Measurements from ENCODE around the gene VKORC1.

Gene VKORC1

DNA sequence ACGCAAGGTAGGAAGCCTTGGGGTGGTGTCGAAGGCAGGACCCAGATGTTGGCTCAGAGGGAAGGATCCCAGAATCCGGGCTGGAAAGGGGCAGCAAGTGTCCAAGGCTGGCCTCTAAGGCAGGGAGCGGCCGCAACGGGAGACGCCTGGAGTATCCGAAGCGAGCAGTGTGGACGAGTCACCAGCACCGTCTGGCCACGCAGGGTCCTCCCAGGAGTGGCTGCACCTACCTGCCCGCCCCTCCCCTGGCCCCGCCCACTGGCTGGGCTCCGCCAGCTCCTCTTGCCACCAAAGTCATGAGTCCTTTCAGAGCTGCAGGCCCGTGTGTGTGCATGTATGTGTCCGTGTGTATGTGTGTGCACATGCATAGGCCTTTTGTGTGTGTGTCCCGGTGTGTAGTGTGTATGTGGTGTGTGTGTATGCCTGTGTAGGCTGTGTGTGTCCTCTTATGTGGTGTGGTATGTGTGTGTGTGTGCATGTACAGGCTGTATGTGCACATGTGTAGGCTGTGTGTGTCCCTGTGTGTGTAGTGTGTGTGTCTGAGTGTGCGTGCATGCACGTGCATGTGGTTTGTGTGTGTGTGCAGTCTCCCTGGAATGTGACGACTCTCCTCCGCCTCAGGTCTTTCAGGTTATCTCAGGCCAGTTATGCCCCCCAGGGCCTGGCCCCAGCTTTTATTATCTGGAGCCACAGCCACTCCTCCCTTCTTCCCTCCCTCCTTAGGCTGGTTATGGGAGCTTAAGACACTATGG, 41.1 kb upstream of the VKORC1 start, which contains the start of gene PRSS8:
PRSS8 (minus strand) TSS at position 193 of the 752 bp plus-strand sequence. CDS start 229 bp downstream, outside the sequence.
- H3K4me1 ChIP-seq (ENCODE audit: control insufficient read depth, insufficient read depth, low read length) = peaks cover 16% of the 10 kb centered on the region
- peaks cover 5% of the 10 kb centered on the region for H3K27me3 ChIP-seq (replicated peaks; ENCODE audit: control insufficient read depth, insufficient read depth, low read length)
- no peaks in the 10 kb centered on the region for H3K9me3 ChIP-seq (ENCODE audit: control insufficient read depth, low read length)
- H3K4me3 ChIP-seq (ENCODE audit: low read length) = no peak within 1 kb of the TSS
- peaks cover 12% of the 10 kb centered on the region for H3K36me3 ChIP-seq (ENCODE audit: control insufficient read depth, insufficient read depth, low read length, severe bottlenecking)
- H3K9ac ChIP-seq (ENCODE audit: low read length) = no peak within 1 kb of the TSS
- DNase-seq (ENCODE audit: low read depth) = no peak

DNA sequence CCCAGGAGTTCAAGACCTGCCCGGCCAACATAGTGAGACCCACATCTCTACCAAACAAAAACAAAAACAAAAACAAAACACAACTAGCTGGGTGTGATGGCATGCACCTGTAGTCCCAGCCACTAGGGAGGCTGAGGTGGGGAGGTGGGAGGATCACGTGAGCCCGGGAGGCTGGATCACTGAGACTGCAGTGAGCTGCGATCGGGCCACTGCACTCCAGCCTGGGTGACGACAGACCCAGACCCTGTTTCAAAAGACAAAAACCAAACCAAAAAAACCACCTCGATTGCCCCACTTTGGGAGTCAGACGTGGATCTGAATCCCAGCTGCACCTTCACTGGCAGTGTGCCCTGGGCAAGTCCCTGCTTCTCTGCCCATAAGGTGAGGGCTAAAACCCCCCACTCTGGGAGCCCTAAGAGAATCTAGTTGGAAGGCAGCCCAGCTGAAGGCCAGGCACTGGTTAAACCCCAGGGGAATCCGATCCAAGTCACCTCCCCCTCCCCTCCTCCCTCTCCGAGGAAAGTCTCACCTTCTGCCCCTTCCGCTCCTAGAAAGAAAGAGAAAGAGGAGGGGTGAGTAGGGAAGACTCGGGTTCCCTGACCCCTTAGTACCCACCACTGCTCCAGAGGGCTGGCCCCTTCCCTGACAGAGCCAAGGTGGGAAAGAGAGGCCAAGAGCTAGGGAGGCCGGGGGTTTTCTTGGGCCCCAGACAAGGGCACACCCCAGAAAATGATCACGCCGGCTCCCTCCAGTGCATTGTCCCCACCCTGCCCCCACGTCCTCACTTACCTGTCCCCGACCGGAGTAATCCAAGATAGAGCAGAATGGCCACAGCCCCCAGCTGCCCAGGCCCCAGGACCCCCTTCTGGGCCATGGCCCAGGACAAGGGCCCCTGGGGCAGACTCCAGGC, 40.3 kb upstream of the VKORC1 start:
- Histone ChIP-seq H3K9me3 (ENCODE audit: control insufficient read depth, low read length) (no peaks in the 10 kb centered on the region), H3K36me3 (ENCODE audit: control insufficient read depth, insufficient read depth, low read length, severe bottlenecking) (peaks cover 17% of the 10 kb centered on the region), H3K27me3 (replicated peaks; ENCODE audit: control insufficient read depth, insufficient read depth, low read length) (peaks cover 5% of the 10 kb centered on the region), H3K4me3 (ENCODE audit: low read length) (no peak overlapping the region), H3K9ac (ENCODE audit: low read length) (no peak overlapping the region), H3K4me1 (ENCODE audit: control insufficient read depth, insufficient read depth, low read length) (peaks cover 16% of the 10 kb centered on the region)
- DNase-seq (ENCODE audit: low read depth) = no peak

DNA sequence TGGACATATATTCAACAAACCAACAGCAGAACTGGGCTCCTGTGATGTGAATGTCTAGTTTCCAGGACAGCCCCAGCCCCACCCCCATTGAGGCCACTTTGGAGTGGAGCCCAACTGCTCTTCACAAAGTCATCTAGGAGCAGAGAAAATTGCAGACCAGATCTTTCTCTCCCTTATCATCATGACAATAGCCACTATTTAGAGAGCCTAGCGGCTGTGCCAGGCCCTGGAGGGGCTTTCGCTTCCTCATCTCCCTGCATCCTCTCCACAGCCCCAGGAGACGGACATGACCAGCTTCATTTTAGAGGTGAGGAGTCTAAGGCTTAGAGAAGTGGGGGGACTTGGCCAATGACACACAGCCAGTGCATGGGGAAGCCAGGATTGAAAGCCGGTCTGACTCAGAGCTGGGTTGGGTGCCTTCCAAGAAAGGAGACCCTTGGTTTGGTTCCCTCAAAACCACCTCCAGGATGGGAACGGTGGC, 39.5 kb upstream of the VKORC1 start:
- Histone ChIP-seq H3K4me1 (ENCODE audit: control insufficient read depth, insufficient read depth, low read length) (peaks cover 21% of the 10 kb centered on the region), H3K36me3 (ENCODE audit: control insufficient read depth, insufficient read depth, low read length, severe bottlenecking) (peaks cover 17% of the 10 kb centered on the region), H3K27me3 (replicated peaks; ENCODE audit: control insufficient read depth, insufficient read depth, low read length) (peaks cover 5% of the 10 kb centered on the region), H3K4me3 (ENCODE audit: low read length) (no peak overlapping the region), H3K9me3 (ENCODE audit: control insufficient read depth, low read length) (no peaks in the 10 kb centered on the region), H3K9ac (ENCODE audit: low read length) (no peak overlapping the region)
- DNase-seq (ENCODE audit: low read depth) = no peak

DNA sequence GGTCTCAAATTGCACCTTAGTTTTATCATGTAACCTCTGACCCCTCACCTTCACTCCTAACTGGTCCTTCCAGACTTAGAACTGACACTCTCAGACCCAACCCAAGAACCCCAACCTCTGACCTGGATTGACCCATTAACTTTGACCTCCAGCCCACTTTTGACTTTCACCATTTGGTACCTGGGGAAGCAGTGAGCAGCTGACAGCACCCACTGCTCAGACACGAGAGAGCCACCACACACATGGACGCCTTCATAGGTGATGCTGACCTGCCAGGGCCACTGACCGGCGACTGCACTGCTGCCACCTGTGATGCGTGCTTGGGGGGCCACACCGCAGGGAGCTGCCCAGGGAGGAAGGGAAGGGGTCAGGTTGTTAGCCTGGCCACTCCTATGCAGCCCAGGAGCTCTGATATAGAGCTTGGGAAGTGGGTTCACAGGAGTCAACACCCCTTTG, 38.5 kb upstream of the VKORC1 start:
- H3K9ac ChIP-seq (ENCODE audit: low read length) = no peak overlapping the region
- no peaks in the 10 kb centered on the region for H3K9me3 ChIP-seq (ENCODE audit: control insufficient read depth, low read length)
- no peak for DNase-seq (ENCODE audit: low read depth)
- H3K4me1 ChIP-seq (ENCODE audit: control insufficient read depth, insufficient read depth, low read length) = peaks cover 10% of the 10 kb centered on the region
- peaks cover 22% of the 10 kb centered on the region for H3K36me3 ChIP-seq (ENCODE audit: control insufficient read depth, insufficient read depth, low read length, severe bottlenecking)
- peaks cover 5% of the 10 kb centered on the region for H3K27me3 ChIP-seq (replicated peaks; ENCODE audit: control insufficient read depth, insufficient read depth, low read length)
- H3K4me3 ChIP-seq (ENCODE audit: low read length) = no peak overlapping the region

DNA sequence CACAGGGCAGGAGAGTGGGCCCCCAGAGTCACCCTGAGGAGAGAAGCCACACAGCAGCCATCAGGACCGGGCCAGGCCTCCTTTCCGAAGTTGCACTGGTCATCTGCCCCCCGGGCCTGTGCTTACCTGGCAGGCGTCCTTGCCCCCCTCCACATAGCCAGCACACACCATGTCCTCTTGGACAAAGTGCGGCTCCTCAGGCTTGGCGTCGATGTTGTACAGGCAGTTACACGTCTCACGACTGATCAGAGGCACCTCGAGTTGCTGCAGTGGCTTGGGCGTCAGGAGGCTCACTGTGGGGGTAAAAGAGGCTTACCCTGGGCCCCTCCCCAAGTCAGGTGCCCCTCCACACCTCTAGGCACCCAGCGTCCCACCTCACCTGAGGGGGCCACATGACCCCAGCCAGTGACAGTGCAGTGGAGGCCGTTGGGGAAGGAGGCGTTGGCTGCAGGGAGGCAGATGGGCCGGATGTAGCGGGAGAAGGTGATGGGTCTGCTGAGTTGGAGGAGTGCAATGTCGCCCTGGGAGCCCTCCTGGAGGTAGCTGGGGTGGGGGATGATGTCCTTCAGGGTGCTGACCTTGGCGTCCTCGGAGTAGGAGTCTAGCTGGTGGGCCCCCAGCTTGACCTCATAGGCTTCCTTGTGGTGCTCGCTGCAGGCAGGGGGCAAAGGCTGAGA, 37.8 kb upstream of the VKORC1 start:
- H3K36me3 ChIP-seq (ENCODE audit: control insufficient read depth, insufficient read depth, low read length, severe bottlenecking) = peaks cover 28% of the 10 kb centered on the region
- H3K4me1 ChIP-seq (ENCODE audit: control insufficient read depth, insufficient read depth, low read length) = peaks cover 10% of the 10 kb centered on the region
- no peak for DNase-seq (ENCODE audit: low read depth)
- no peak overlapping the region for H3K4me3 ChIP-seq (ENCODE audit: low read length)
- no peak overlapping the region for H3K9ac ChIP-seq (ENCODE audit: low read length)
- no peaks in the 10 kb centered on the region for H3K9me3 ChIP-seq (ENCODE audit: control insufficient read depth, low read length)
- H3K27me3 ChIP-seq (replicated peaks; ENCODE audit: control insufficient read depth, insufficient read depth, low read length) = peaks cover 5% of the 10 kb centered on the region

DNA sequence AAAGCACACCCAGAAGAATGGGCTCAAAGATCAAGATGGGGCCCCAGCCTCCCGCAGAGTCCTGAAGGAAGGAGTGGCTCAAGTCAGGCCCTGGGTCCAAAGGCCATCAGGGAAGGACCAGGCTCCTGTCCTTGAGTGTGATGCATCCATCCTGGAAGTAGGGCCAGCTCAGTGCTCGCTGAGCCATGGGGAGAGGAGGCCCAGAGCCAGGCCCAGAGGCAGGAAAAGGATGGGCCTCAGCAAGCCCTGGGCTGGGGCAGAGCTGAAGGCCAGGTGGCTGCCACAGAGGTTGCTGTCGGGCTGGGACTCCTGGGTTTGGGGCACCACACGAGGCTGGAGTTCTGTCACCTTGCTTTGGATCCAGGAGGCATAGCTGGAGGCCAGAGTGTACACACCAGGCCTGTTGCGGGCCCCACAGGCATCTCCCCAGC, 37.3 kb upstream of the VKORC1 start:
- no peaks in the 10 kb centered on the region for H3K9me3 ChIP-seq (ENCODE audit: control insufficient read depth, low read length)
- no peak overlapping the region for H3K4me3 ChIP-seq (ENCODE audit: low read length)
- H3K36me3 ChIP-seq (ENCODE audit: control insufficient read depth, insufficient read depth, low read length, severe bottlenecking) = peaks cover 34% of the 10 kb centered on the region
- H3K4me1 ChIP-seq (ENCODE audit: control insufficient read depth, insufficient read depth, low read length) = peaks cover 10% of the 10 kb centered on the region
- H3K9ac ChIP-seq (ENCODE audit: low read length) = no peak overlapping the region
- H3K27me3 ChIP-seq (replicated peaks; ENCODE audit: control insufficient read depth, insufficient read depth, low read length) = peaks cover 5% of the 10 kb centered on the region
- DNase-seq (ENCODE audit: low read depth) = no peak

DNA sequence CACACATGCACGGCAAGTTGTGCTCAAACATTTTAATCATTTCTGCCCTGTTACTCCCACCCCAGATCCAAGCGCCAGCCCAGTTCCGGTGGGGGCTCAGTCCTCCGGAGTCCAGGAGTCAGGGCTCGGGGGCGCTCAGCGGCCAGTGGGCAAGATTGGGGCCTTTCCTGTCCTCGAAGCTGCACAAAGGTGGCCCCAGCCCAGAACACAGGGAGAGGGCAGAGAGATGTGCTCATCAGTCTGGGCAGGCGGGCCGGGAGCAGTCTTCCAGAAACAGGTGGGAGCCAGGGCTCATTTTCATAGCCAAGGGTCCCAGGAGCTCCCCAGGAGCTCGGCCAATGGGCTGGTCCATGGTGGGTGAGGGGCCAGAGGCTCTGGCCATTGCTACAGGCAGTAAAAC, 36.8 kb upstream of the VKORC1 start:
- peaks cover 10% of the 10 kb centered on the region for H3K4me1 ChIP-seq (ENCODE audit: control insufficient read depth, insufficient read depth, low read length)
- no peak for DNase-seq (ENCODE audit: low read depth)
- peaks cover 35% of the 10 kb centered on the region for H3K36me3 ChIP-seq (ENCODE audit: control insufficient read depth, insufficient read depth, low read length, severe bottlenecking)
- no peaks in the 10 kb centered on the region for H3K9me3 ChIP-seq (ENCODE audit: control insufficient read depth, low read length)
- H3K4me3 ChIP-seq (ENCODE audit: low read length) = no peak overlapping the region
- peaks cover 5% of the 10 kb centered on the region for H3K27me3 ChIP-seq (replicated peaks; ENCODE audit: control insufficient read depth, insufficient read depth, low read length)
- no peak overlapping the region for H3K9ac ChIP-seq (ENCODE audit: low read length)

DNA sequence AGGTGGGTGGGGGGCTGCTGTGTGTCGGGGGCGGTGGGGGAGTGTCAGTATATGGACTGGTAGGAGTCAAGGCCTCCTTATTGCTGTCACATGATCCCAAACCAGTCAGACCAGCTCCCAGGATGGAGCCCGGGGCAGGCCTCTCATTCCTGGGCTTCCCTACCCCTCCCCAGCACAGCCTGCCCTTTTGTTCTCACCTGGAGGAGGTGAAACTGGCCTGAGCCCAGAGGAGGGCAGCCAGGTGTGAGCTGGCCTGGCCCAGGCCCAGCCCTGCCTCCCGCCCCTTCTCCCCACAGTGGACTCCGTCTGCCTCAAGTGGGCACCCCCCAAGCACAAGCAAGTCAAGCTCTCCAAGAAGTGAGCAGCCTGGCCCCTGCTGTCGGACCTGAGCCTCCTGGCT, 36.3 kb upstream of the VKORC1 start:
- Histone ChIP-seq H3K36me3 (ENCODE audit: control insufficient read depth, insufficient read depth, low read length, severe bottlenecking) (peaks cover 35% of the 10 kb centered on the region), H3K9me3 (ENCODE audit: control insufficient read depth, low read length) (no peaks in the 10 kb centered on the region), H3K9ac (ENCODE audit: low read length) (no peak overlapping the region), H3K27me3 (replicated peaks; ENCODE audit: control insufficient read depth, insufficient read depth, low read length) (peaks cover 5% of the 10 kb centered on the region), H3K4me1 (ENCODE audit: control insufficient read depth, insufficient read depth, low read length) (peaks cover 10% of the 10 kb centered on the region), H3K4me3 (ENCODE audit: low read length) (no peak overlapping the region)
- no peak for DNase-seq (ENCODE audit: low read depth)

DNA sequence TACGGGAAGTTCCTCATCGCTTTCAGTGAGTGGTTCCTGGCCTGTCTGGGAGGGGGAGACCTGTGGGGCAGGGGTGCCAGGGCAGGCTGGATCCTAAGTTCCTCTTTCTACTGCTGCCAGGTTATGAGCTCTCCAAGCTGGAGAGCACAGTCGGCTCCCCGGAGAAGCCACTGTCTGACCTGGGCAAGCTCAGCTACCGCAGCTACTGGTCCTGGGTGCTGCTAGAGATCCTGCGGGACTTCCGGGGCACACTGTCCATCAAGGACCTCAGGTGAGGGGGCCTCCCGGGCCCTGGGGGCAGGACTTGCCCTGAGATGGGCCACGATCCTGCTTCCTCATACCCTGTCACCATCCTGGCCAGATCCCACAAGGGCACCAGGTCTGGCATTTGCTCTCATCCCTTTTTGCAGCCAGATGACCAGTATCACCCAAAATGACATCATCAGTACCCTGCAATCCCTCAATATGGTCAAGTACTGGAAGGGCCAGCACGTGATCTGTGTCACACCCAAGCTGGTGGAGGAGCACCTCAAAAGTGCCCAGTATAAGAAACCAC, 35.8 kb upstream of the VKORC1 start:
- Histone ChIP-seq H3K4me1 (ENCODE audit: control insufficient read depth, insufficient read depth, low read length) (peaks cover 10% of the 10 kb centered on the region), H3K36me3 (ENCODE audit: control insufficient read depth, insufficient read depth, low read length, severe bottlenecking) (peaks cover 35% of the 10 kb centered on the region), H3K9me3 (ENCODE audit: control insufficient read depth, low read length) (no peaks in the 10 kb centered on the region), H3K9ac (ENCODE audit: low read length) (no peak overlapping the region), H3K27me3 (replicated peaks; ENCODE audit: control insufficient read depth, insufficient read depth, low read length) (peaks cover 5% of the 10 kb centered on the region), H3K4me3 (ENCODE audit: low read length) (no peak overlapping the region)
- no peak for DNase-seq (ENCODE audit: low read depth)

DNA sequence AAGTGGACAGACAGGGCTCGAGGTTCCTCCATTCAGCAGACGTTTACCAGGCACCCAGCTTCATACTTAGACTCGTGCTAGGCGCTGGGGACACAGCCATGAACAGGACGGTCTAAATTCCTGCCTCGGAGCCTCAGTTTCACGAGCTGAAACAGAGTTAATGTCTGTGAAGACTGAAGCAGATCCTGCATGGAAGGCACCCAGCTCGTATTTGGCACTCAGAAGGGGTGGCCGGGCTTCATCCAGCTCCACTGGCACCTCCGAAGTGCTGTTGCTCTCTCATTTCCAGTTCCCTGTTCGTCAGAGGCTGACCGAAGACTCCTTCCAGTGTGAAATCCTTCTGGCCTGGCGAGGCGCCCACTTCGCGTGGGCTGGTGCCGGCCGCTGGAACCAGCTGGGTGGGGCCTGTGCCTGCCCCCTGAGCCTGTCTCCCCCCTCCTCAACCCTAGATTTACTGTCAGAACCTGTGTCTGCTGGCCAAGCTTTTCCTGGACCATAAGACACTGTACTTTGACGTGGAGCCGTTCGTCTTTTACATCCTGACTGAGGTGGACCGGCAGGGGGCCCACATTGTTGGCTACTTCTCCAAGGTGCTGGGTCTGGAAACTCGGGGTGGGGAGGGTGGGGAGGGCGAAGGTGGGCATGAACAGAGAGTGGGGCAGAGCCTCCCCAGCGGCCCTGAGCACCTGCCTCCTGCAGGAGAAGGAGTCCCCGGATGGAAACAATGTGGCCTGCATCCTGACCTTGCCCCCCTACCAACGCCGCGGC, 35.2 kb upstream of the VKORC1 start:
- Histone ChIP-seq H3K4me1 (ENCODE audit: control insufficient read depth, insufficient read depth, low read length) (peaks cover 6% of the 10 kb centered on the region), H3K9ac (ENCODE audit: low read length) (no peak overlapping the region), H3K27me3 (replicated peaks; ENCODE audit: control insufficient read depth, insufficient read depth, low read length) (peaks cover under 1% of the 10 kb centered on the region), H3K4me3 (ENCODE audit: low read length) (no peak overlapping the region), H3K36me3 (ENCODE audit: control insufficient read depth, insufficient read depth, low read length, severe bottlenecking) (peaks cover 35% of the 10 kb centered on the region), H3K9me3 (ENCODE audit: control insufficient read depth, low read length) (no peaks in the 10 kb centered on the region)
- DNase-seq (ENCODE audit: low read depth) = no peak

Data from adipocyte (in vitro differentiated cells).